ENCODE results near the gene OSBP. TPM values are rescaled to one million over a fixed set of nuclear protein-coding genes. Genes with fewer than 3 reads are reported as not detected.
A peak's percentile ranks its signal among the peaks of the same experiment; 100 is the strongest.

Gene OSBP
- total RNA-seq, 2 donors from 2014 or later, result 24.8 to 25.7 TPM

DNA sequence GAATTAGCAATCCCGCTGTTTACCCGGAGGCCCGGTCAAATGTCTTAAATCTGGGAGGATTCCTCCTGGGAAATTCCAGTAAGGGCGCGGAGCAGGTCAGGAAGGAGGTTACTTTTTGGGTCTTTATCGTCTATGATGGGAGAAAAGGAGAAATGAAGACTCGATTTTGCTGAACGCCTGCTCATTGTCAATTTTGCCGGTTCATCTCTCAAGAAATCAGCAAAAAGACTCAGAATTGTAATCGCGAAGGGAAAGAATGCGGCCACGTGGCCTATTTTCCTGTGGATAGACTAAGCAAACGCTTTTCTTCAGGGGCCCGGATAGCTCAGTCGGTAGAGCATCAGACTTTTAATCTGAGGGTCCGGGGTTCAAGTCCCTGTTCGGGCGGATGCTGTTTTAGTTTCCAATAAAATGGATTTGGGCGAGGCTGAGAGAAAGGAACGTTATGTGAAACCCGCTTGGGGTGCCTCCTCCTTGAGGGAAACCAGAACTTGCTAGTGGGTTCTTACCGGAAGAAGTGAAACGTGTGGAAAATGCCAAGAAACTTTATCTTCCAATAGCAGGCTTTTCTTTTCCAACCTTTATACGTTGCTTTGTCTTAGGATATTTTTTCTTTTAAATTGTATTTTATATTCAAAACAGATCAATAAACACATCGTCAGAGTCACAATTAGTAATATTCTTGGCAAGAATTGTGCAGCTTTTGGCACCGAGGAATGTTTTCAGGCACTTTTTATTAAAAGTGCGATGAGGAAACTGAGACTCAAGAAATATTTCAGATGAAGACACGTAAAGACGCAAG is 59.3 kb downstream of the OSBP start:
- Histone ChIP-seq H3K27me3 (no peaks in the 10 kb centered on the region), H3K4me1 (peaks cover 0 to 33% of the 10 kb centered on the region in 2 donors), H3K4me3 (peak overlapping the region; percentile 35 to 47), H3K9me3 (no peaks in the 10 kb centered on the region), H3K36me3 (no peaks in the 10 kb centered on the region), H3K27ac (peak overlapping the region; percentile 56 to 70)
- peak; percentile 77 for DNase-seq (ENCODE audit: low spot score)
- TF ChIP-seq, protein P1, sequence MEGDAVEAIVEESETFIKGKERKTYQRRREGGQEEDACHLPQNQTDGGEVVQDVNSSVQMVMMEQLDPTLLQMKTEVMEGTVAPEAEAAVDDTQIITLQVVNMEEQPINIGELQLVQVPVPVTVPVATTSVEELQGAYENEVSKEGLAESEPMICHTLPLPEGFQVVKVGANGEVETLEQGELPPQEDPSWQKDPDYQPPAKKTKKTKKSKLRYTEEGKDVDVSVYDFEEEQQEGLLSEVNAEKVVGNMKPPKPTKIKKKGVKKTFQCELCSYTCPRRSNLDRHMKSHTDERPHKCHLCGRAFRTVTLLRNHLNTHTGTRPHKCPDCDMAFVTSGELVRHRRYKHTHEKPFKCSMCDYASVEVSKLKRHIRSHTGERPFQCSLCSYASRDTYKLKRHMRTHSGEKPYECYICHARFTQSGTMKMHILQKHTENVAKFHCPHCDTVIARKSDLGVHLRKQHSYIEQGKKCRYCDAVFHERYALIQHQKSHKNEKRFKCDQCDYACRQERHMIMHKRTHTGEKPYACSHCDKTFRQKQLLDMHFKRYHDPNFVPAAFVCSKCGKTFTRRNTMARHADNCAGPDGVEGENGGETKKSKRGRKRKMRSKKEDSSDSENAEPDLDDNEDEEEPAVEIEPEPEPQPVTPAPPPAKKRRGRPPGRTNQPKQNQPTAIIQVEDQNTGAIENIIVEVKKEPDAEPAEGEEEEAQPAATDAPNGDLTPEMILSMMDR (IDR thresholded peaks at IDR 0.05), result no peak

DNA sequence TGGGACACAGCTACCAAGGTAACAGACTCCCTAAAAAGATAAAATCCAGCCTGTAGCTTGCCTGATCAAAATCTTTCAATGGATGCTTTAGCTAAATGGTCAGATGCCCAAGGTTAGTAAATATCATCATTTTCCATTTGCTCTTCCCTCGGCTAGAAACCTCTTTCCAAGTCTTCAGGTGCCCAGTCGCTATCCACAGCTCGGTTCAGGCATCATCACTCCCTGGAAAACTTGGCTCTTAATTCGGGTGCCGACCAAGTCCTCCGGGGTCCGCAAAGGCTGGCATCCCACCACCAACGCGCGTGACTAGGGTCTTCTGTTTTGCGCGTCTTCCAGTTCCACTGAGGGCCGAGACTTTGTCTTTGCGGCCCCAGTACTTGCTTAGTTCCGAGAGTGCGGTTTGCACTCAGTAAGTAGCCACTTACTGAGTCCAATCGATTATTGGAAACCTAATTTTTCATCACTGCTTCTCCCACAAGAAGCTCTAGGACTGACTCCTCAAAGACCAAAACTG is 59.9 kb downstream of the OSBP start:
- TF ChIP-seq, protein P1 (IDR thresholded peaks at IDR 0.05), result no peak
- H3K9me3 ChIP-seq, result no peaks in the 10 kb centered on the region
- no peak for DNase-seq (ENCODE audit: low spot score)
- H3K27ac ChIP-seq, result peak overlapping the region; percentile 56 to 70
- no peaks in the 10 kb centered on the region for H3K27me3 ChIP-seq
- H3K4me3 ChIP-seq, result peak overlapping the region; percentile 35 to 47
- H3K4me1 ChIP-seq, result peaks cover 0 to 29% of the 10 kb centered on the region in 2 donors
- H3K36me3 ChIP-seq, result no peaks in the 10 kb centered on the region

DNA sequence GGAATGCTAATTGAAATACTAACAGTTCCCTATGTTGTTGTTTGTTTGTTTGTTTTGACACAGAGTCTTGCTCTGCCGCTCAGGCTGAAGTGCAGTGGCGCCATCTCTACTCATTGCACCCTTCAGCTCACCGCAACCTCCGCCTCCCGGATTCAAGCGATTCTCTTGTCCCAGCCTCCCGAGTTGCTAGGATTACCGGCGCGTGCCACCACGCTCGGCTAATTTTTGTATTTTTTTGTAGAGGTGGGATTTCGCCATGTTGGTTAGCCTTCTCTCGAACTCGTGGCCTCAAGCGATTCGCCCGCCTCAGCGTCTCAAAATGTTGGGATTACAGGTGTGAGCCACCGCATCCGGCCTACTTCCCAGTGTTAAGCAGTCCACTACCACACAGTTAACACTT is 62.3 kb downstream of the OSBP start:
- TF ChIP-seq, protein P1 (IDR thresholded peaks at IDR 0.05), result no peak
- no peak for DNase-seq (ENCODE audit: low spot score)
- peaks cover 0 to 25% of the 10 kb centered on the region in 2 donors for H3K4me1 ChIP-seq

GRCh38 chr11:59552844-59553243 is 62.7 kb downstream of the OSBP start:
- H3K27me3 ChIP-seq, result no peaks in the 10 kb centered on the region
- DNase-seq (ENCODE audit: low spot score), result no peak
- H3K27ac ChIP-seq, result peak overlapping the region in 1 of 2 donors; percentile 80
- TF ChIP-seq, protein P1 (IDR thresholded peaks at IDR 0.05), result no peak
- no peaks in the 10 kb centered on the region for H3K36me3 ChIP-seq
- no peak overlapping the region for H3K4me3 ChIP-seq
- peaks cover 0 to 28% of the 10 kb centered on the region in 2 donors for H3K4me1 ChIP-seq
- no peaks in the 10 kb centered on the region for H3K9me3 ChIP-seq

More for the DNA sequence above, 62.3 kb downstream of the OSBP start:
- Histone ChIP-seq H3K27me3 (no peaks in the 10 kb centered on the region), H3K36me3 (no peaks in the 10 kb centered on the region), H3K27ac (no peak overlapping the region), H3K4me3 (no peak overlapping the region), H3K9me3 (no peaks in the 10 kb centered on the region)

GRCh38 chr11:59551659-59552521 is 63.7 kb downstream of the OSBP start:
- H3K4me3 ChIP-seq, result peak overlapping the region; percentile 51 to 54
- H3K36me3 ChIP-seq, result no peaks in the 10 kb centered on the region
- H3K27me3 ChIP-seq, result no peaks in the 10 kb centered on the region
- no peaks in the 10 kb centered on the region for H3K9me3 ChIP-seq
- TF ChIP-seq, protein P1 (IDR thresholded peaks at IDR 0.05), result no peak
- DNase-seq (ENCODE audit: low spot score), result no peak
- H3K4me1 ChIP-seq, result peaks cover 0 to 19% of the 10 kb centered on the region in 2 donors
- peak overlapping the region; percentile 80 to 89 for H3K27ac ChIP-seq

Data from right atrium auricular region (tissue), 2 donors.